ENCODE results near the gene ACAN.
A peak's percentile ranks its signal among the peaks of the same experiment; 100 is the strongest.

The ACAN gene

GRCh38 chr15:88880944-88881740 is 77.9 kb downstream of the ACAN start:
- no peak for DNase-seq

- DNase-seq = no peak
Measured at GRCh38 chr15:88881775-88882174, 78.5 kb downstream of the ACAN start.

- no peak for DNase-seq
Measured at GRCh38 chr15:88882785-88883184, 79.5 kb downstream of the ACAN start.

GRCh38 chr15:88887068-88887580 is 83.9 kb downstream of the ACAN start:
- DNase-seq = no peak

GRCh38 chr15:88888719-88889118 is 85.5 kb downstream of the ACAN start:
- DNase-seq = no peak

GRCh38 chr15:88890495-88890894 is 87.3 kb downstream of the ACAN start:
- no peak for DNase-seq

- DNase-seq = no peak
Measured at GRCh38 chr15:88891540-88892254, 88.5 kb downstream of the ACAN start.

- peak; percentile 91 for DNase-seq
Measured at GRCh38 chr15:88894348-88894818, 91.1 kb downstream of the ACAN start.

GRCh38 chr15:88894819-88895767 is 91.9 kb downstream of the ACAN start, which contains the start of gene HAPLN3:
HAPLN3 (minus strand) TSS chr15:88895544; CDS start chr15:88887298, 8,246 bp downstream.
- peak; percentile 48 for DNase-seq

GRCh38 chr15:88896333-88897033 is 93.2 kb downstream of the ACAN start:
- no peak for DNase-seq

GRCh38 chr15:88897142-88897455 is 93.9 kb downstream of the ACAN start:
- DNase-seq = no peak

- peak; percentile 81 for DNase-seq
Measured at GRCh38 chr15:88897456-88898194, 94.4 kb downstream of the ACAN start.

- DNase-seq = no peak
Measured at GRCh38 chr15:88898736-88899135, 95.5 kb downstream of the ACAN start.

- no peak for DNase-seq
Measured at GRCh38 chr15:88899251-88899650, 96.0 kb downstream of the ACAN start.

GRCh38 chr15:88900309-88900981 is 97.2 kb downstream of the ACAN start:
- DNase-seq = no peak

- DNase-seq = no peak
Measured at GRCh38 chr15:88900982-88901418, 97.8 kb downstream of the ACAN start.

GRCh38 chr15:88901508-88902220 is 98.4 kb downstream of the ACAN start:
- no peak for DNase-seq

- no peak for DNase-seq
Measured at GRCh38 chr15:88902221-88902835, 99.1 kb downstream of the ACAN start.

- no peak for DNase-seq
Measured at GRCh38 chr15:88902846-88903245, 99.6 kb downstream of the ACAN start.

GRCh38 chr15:88904257-88904623 is 101.0 kb downstream of the ACAN start:
- no peak for DNase-seq
